Head of caudate nucleus (tissue), 42 donors: Measurements from ENCODE around the gene BAX.
A peak's percentile ranks its signal among the peaks of the same experiment; 100 is the strongest.

Experiments
- DNase-seq, 42 donors: peaks; one replicate each; pipeline versions ENCODE4 v3.0.0 to v3.0.0-alpha.2; 2020 to 2021; ENCODE audit warnings: mixed read lengths in 7 of 42
- intact Hi-C: fragments of 100-400 bp; cut with DNase I; formaldehyde crosslinking; loops from one replicate; pipeline ENCODE4 v1.15.0; 2022

Gene BAX

GRCh38 chr19:48959341-48960239 is 4.9 kb downstream of the BAX start:
- no peak for DNase-seq
- intact Hi-C loops: no loop called here

GRCh38 chr19:48961051-48961649 is 6.5 kb downstream of the BAX start:
- intact Hi-C loops: no loop called here

GRCh38 chr19:48961673-48962028 is 7.0 kb downstream of the BAX start:
- intact Hi-C loops: no loop called here
- no peak for DNase-seq

More at GRCh38 chr19:48961051-48961649, 6.5 kb downstream of the BAX start:
- no peak for DNase-seq

GRCh38 chr19:48962029-48962848 is 7.6 kb downstream of the BAX start:
- intact Hi-C loops: no loop called here
- peak in 23 of 42 donors; percentile 17 to 68 (median 39) for DNase-seq

GRCh38 chr19:48962849-48963165 is 8.1 kb downstream of the BAX start:
- no peak for DNase-seq
- intact Hi-C loops: no loop called here

GRCh38 chr19:48963371-48964204 is 8.9 kb downstream of the BAX start:
- intact Hi-C loops: no loop called here
- DNase-seq: peak; percentile 60 to 93 (median 82)

GRCh38 chr19:48964205-48965039 is 9.7 kb downstream of the BAX start:
- DNase-seq: peak in 17 of 42 donors; percentile 15 to 55 (median 36)
- intact Hi-C loops: no loop called here

- peak; percentile 97 to 99 (median 99) for DNase-seq
- intact Hi-C loops: no loop called here
Observed at GRCh38 chr19:48965040-48965805, 10.5 kb downstream of the BAX start, which contains the start of gene FTL. Gene FTL, plus strand, starts transcription at chr19:48965309. Its CDS starts 199 bp downstream, at chr19:48965508.

- intact Hi-C loops: no loop called here
- peak; percentile 87 to 96 (median 93) for DNase-seq
Observed at GRCh38 chr19:48965806-48966540, 11.3 kb downstream of the BAX start.

GRCh38 chr19:48966541-48967345 is 12.1 kb downstream of the BAX start:
- DNase-seq: peak in 3 of 42 donors; percentile 36 to 53 (median 45)
- intact Hi-C loops: no loop called here

GRCh38 chr19:48967346-48968178 is 12.9 kb downstream of the BAX start:
- intact Hi-C loops: no loop called here
- DNase-seq: peak in 32 of 42 donors; percentile 36 to 77 (median 53)

GRCh38 chr19:48968179-48968661 is 13.5 kb downstream of the BAX start:
- intact Hi-C loops: no loop called here
- no peak for DNase-seq

- intact Hi-C loops: no loop called here
- DNase-seq: no peak
Observed at GRCh38 chr19:48968813-48969218, 14.1 kb downstream of the BAX start.

GRCh38 chr19:48969276-48970138 is 14.8 kb downstream of the BAX start:
- no peak for DNase-seq
- intact Hi-C loops: loop anchor here (5.0 kb wide), 1 partner anchor 172 kb away; no protein-coding TSS in a partner anchor
